Trophoblast cell (in vitro differentiated cells and primary cell): ENCODE data around the gene KIF23. TPM values are rescaled to one million over a fixed set of nuclear protein-coding genes. Genes with fewer than 3 reads are reported as not detected.

Experiments used
- DNase-seq, 2 donors: peaks; one replicate each; pipeline ENCODE4 v3.0.0-alpha.2; 2016
- H2AFZ ChIP-seq: 2 replicates; pipeline ENCODE4 v1.6.1; 2013; ENCODE audit warnings: low read length, moderate library complexity, mild to moderate bottlenecking; ENCODE audit not compliant: insufficient read depth, poor library complexity
- H2AK5ac ChIP-seq: 2 replicates; pipeline ENCODE4 v1.6.1; 2013; ENCODE audit warnings: mild to moderate bottlenecking, low read length
- H2BK120ac ChIP-seq: 2 replicates; pipeline ENCODE4 v1.6.1; 2013; ENCODE audit warnings: low read length, mild to moderate bottlenecking, moderate library complexity; ENCODE audit not compliant: insufficient read depth, poor library complexity
- H2BK12ac ChIP-seq: 2 replicates; pipeline ENCODE4 v1.6.1; 2013; ENCODE audit warnings: mild to moderate bottlenecking, low read length, moderate library complexity
- H2BK5ac ChIP-seq: 2 replicates; pipeline ENCODE4 v1.6.1; 2013; ENCODE audit warnings: low read length, low read depth, moderate library complexity, mild to moderate bottlenecking; ENCODE audit not compliant: poor library complexity
- H3K14ac ChIP-seq: 2 replicates; pipeline ENCODE4 v1.6.1; 2013; ENCODE audit warnings: mild to moderate bottlenecking, low read length
- H3K18ac ChIP-seq: 2 replicates; pipeline ENCODE4 v1.6.1; 2013; ENCODE audit warnings: mild to moderate bottlenecking, low read length
- H3K23ac ChIP-seq: 2 replicates; pipeline ENCODE4 v1.6.1; 2013; ENCODE audit warnings: low read length
- H3K27ac ChIP-seq: 2 replicates; pipeline ENCODE4 v1.5.1; 2013; ENCODE audit warnings: low read depth, mild to moderate bottlenecking, inconsistent platforms, low read length, moderate library complexity
- H3K27me3 ChIP-seq: 2 replicates; pipeline ENCODE4 v1.6.1; 2013; ENCODE audit warnings: inconsistent platforms, mild to moderate bottlenecking, low read length, moderate library complexity; ENCODE audit not compliant: insufficient read depth
- H3K36me3 ChIP-seq, 2 experiments: 1 replicate in 1 of 2; 2 replicates in 1 of 2; pipeline ENCODE4 v1.6.1; 2013; ENCODE audit warnings: low read length in 2 of 2, mild to moderate bottlenecking in 2 of 2, moderate library complexity in 1 of 2; ENCODE audit not compliant: insufficient read depth in 2 of 2, control insufficient read depth in 1 of 2
- H3K4ac ChIP-seq: 2 replicates; pipeline ENCODE4 v1.6.1; 2013; ENCODE audit warnings: low read depth, mild to moderate bottlenecking, low read length, moderate library complexity
- H3K4me1 ChIP-seq, 2 experiments: 1 replicate in 1 of 2; 2 replicates in 1 of 2; pipeline ENCODE4 v1.6.1; 2013; ENCODE audit warnings: low read length in 2 of 2, mild to moderate bottlenecking in 2 of 2, moderate library complexity in 1 of 2; ENCODE audit not compliant: insufficient read depth in 2 of 2, control insufficient read depth in 1 of 2
- H3K4me2 ChIP-seq: 2 replicates; pipeline ENCODE4 v1.6.1; 2013; ENCODE audit warnings: inconsistent platforms, mild to moderate bottlenecking, low read length, moderate library complexity
- H3K4me3 ChIP-seq: 2 replicates; pipeline ENCODE4 v1.5.1; 2013; ENCODE audit warnings: mild to moderate bottlenecking, low read depth, low read length, inconsistent platforms
- H3K79me1 ChIP-seq: one replicate; pipeline ENCODE4 v1.6.1; 2013; ENCODE audit warnings: low read length
- H3K79me2 ChIP-seq: 2 replicates; pipeline ENCODE4 v1.6.1; 2013; ENCODE audit warnings: low read length, mild to moderate bottlenecking; ENCODE audit not compliant: control insufficient read depth, insufficient read depth, poor library complexity
- H3K9ac ChIP-seq: 2 replicates; pipeline ENCODE4 v1.6.1; 2013; ENCODE audit warnings: mild to moderate bottlenecking, low read length
- H3K9me3 ChIP-seq: 2 replicates; pipeline ENCODE4 v1.6.1; 2013; ENCODE audit warnings: low read depth, mild to moderate bottlenecking, control low read depth, inconsistent platforms, low read length; ENCODE audit not compliant: insufficient read depth
- H4K12ac ChIP-seq: 2 replicates; pipeline ENCODE4 v1.6.1; 2013; ENCODE audit warnings: low read depth, mild to moderate bottlenecking, low read length, moderate library complexity
- H4K8ac ChIP-seq: 2 replicates; pipeline ENCODE4 v1.6.1; 2013; ENCODE audit warnings: low read depth, mild to moderate bottlenecking, low read length, moderate library complexity
- H4K91ac ChIP-seq: one replicate; pipeline ENCODE4 v1.6.1; 2013; ENCODE audit warnings: low read depth, mild to moderate bottlenecking, low read length, moderate library complexity
- WGBS: extraction: QIAGEN DNeasy Blood & Tissue Kit; methylation state at CpG from one replicate; pipeline ENCODE4 v1.1.7; 2013; ENCODE audit warnings: missing lambda C conversion rate; ENCODE audit not compliant: insufficient read length, insufficient coverage; ENCODE audit errors: extremely low coverage; 5-methylcytosine and 5-hydroxymethylcytosine counted together
- polyA plus RNA-seq: library from polyadenylated mRNA; stranded (reverse); fragments of 200-250 nt; gene quantifications from 2 replicates; pipeline ENCODE4 v1.2.3, GENCODE V29; 2013

KIF23 gene
- 34.2 and 37.5 TPM in 2 replicates for polyA plus RNA-seq

DNA sequence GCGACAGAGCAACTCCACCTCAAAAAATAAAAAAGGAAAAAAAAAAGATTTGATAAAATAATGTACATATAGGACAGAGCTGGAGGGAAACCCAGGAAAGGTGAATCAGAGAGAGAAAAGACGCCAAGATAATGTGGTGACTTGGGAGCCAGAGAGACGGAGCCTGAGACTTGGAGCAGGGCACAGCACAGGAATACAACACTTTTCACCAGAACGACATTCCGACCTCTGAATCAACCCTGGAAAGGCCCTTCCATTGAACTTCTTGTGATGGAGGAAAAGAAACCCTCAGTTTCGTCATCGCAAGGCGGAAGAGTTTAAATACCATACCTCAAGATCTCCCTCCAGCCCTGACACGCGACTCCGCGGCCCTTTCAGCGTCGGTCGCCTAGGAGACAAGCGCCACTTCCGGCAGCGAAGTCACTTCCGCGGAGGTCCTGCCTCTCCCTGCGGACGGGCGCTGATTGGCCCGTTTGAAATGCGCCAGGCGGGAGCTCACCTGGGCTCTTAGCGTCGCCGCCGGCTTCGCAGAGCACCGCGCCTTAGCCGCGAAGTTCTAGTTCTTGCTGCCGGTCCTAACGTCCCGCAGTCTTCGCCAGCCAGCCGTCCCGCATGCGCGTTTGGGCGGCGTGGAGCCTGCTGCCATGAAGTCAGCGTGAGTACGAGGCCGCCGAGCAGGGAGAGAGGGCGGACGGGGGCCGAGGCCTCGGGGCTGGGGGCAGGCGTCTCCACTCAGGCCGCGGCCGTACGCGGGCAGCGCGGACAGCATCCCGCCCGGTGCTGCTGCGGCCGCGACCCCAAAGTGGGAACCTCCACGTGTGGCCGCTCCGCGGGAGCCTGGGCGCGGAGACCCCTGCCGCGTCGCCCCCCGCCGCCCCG lies at the start of gene KIF23:
Gene KIF23, plus strand, starts transcription at position 528 of the 879 bp plus-strand sequence. Its CDS starts 117 bp downstream, at position 645.
- no peak within 1 kb of the TSS for H3K23ac ChIP-seq
- peak; percentile 98 to 99 for DNase-seq
- H2AFZ ChIP-seq, result peak within 1 kb of the TSS; percentile 61
- peak within 1 kb of the TSS; percentile 58 for H4K12ac ChIP-seq
- peaks cover 8% of the 10 kb centered on the region for H3K79me2 ChIP-seq
- H3K14ac ChIP-seq, result peak within 1 kb of the TSS; percentile 86
- H3K79me1 ChIP-seq, result peaks cover 8% of the 10 kb centered on the region
- peak within 1 kb of the TSS; percentile 85 for H4K8ac ChIP-seq
- WGBS, result no CpG with 5 or more reads among the region's 78 CpGs
- peak within 1 kb of the TSS; percentile 81 for H3K27ac ChIP-seq
- peaks cover 2 to 10% of the 10 kb centered on the region in 2 experiments for H3K36me3 ChIP-seq
- H3K4me2 ChIP-seq, result peak within 1 kb of the TSS; percentile 94
- peak within 1 kb of the TSS; percentile 19 for H2AK5ac ChIP-seq
- H4K91ac ChIP-seq, result peak within 1 kb of the TSS; percentile 91
- peaks cover 7 to 8% of the 10 kb centered on the region in 2 experiments for H3K4me1 ChIP-seq
- peak within 1 kb of the TSS; percentile 33 for H2BK12ac ChIP-seq
- no peaks in the 10 kb centered on the region for H3K9me3 ChIP-seq
- H3K4ac ChIP-seq, result peak within 1 kb of the TSS; percentile 77
- H2BK120ac ChIP-seq, result peak within 1 kb of the TSS; percentile 72
- H2BK5ac ChIP-seq, result peak within 1 kb of the TSS; percentile 79
- peak within 1 kb of the TSS; percentile 94 for H3K18ac ChIP-seq
- peak within 1 kb of the TSS; percentile 89 for H3K9ac ChIP-seq
- H3K4me3 ChIP-seq, result peak within 1 kb of the TSS; percentile 98
- no peaks in the 10 kb centered on the region for H3K27me3 ChIP-seq

- H3K9ac ChIP-seq, result no peak overlapping the region
- WGBS, result no CpG with 5 or more reads among the region's 3 CpGs
Observed at GRCh38 chr15:69367236-69367635, 46.9 kb upstream of the KIF23 start.

DNA sequence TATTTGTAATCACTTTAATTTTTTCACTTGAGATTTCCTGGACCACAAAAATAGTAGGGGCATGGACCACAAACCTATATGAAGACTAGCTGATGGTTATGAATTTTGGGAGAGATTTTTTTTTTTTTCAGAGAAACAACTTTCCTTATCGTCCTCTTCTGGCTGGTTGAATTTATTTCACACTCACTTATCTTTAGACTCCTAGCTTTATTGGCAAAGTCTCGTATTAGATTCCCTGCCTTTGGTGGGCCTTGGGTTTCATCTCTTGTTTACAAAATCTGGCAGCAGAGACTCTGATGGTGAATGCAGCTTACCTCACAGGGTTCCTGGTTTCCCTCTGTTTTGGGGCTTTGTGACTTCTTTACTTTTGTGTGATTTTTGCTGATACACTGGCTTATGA lies 44.5 kb upstream of the KIF23 start:
- no peak overlapping the region for H2BK120ac ChIP-seq
- no peak overlapping the region for H3K4me3 ChIP-seq
- no peak overlapping the region for H3K23ac ChIP-seq
- H3K14ac ChIP-seq, result no peak overlapping the region
- no peaks in the 10 kb centered on the region for H3K79me2 ChIP-seq
- no peak overlapping the region for H2BK5ac ChIP-seq
- no peaks in the 10 kb centered on the region for H3K79me1 ChIP-seq
- no peak for DNase-seq
- no peak overlapping the region for H3K9ac ChIP-seq
- H3K18ac ChIP-seq, result no peak overlapping the region
- no peak overlapping the region for H2AFZ ChIP-seq
- H2BK12ac ChIP-seq, result no peak overlapping the region
- no peak overlapping the region for H4K12ac ChIP-seq
- no peaks in the 10 kb centered on the region for H3K9me3 ChIP-seq
- H4K91ac ChIP-seq, result no peak overlapping the region
- no peaks in the 10 kb centered on the region for H3K4me1 ChIP-seq
- no peaks in the 10 kb centered on the region for H3K27me3 ChIP-seq
- H3K36me3 ChIP-seq, result no peaks in the 10 kb centered on the region
- no peak overlapping the region for H4K8ac ChIP-seq
- H3K4ac ChIP-seq, result no peak overlapping the region
- H3K27ac ChIP-seq, result no peak overlapping the region
- no CpG with 5 or more reads among the region's 2 CpGs for WGBS
- no peak overlapping the region for H3K4me2 ChIP-seq
- no peak overlapping the region for H2AK5ac ChIP-seq

More at GRCh38 chr15:69367236-69367635, 46.9 kb upstream of the KIF23 start:
- Histone ChIP-seq H3K4ac (no peak overlapping the region), H4K8ac (no peak overlapping the region), H3K4me3 (no peak overlapping the region), H3K9me3 (no peaks in the 10 kb centered on the region), H3K79me1 (no peaks in the 10 kb centered on the region), H3K18ac (no peak overlapping the region), H4K91ac (no peak overlapping the region), H2BK12ac (no peak overlapping the region), H3K27me3 (no peaks in the 10 kb centered on the region), H3K79me2 (no peaks in the 10 kb centered on the region), H2AK5ac (no peak overlapping the region), H3K27ac (no peak overlapping the region), H2BK5ac (no peak overlapping the region), H3K23ac (no peak overlapping the region), H3K4me2 (no peak overlapping the region), H4K12ac (no peak overlapping the region), H2AFZ (no peak overlapping the region), H3K36me3 (no peaks in the 10 kb centered on the region), H3K4me1 (peaks cover 0 to 2% of the 10 kb centered on the region in 2 experiments), H3K14ac (no peak overlapping the region), H2BK120ac (no peak overlapping the region)
- no peak for DNase-seq

GRCh38 chr15:69373406-69373805 lies 40.7 kb upstream of the KIF23 start:
- H3K27me3 ChIP-seq, result no peaks in the 10 kb centered on the region
- H3K9ac ChIP-seq, result no peak overlapping the region
- no peaks in the 10 kb centered on the region for H3K4me1 ChIP-seq
- no peak overlapping the region for H2AK5ac ChIP-seq
- no peak overlapping the region for H3K23ac ChIP-seq
- H3K4me2 ChIP-seq, result no peak overlapping the region
- no peak overlapping the region for H3K14ac ChIP-seq
- H3K4ac ChIP-seq, result no peak overlapping the region
- H4K12ac ChIP-seq, result no peak overlapping the region
- H2BK12ac ChIP-seq, result no peak overlapping the region
- H2AFZ ChIP-seq, result no peak overlapping the region
- H3K9me3 ChIP-seq, result no peaks in the 10 kb centered on the region
- no peak overlapping the region for H2BK120ac ChIP-seq
- no peak overlapping the region for H2BK5ac ChIP-seq
- no peak overlapping the region for H4K91ac ChIP-seq
- no CpG with 5 or more reads among the region's 6 CpGs for WGBS
- H3K36me3 ChIP-seq, result no peaks in the 10 kb centered on the region
- H3K4me3 ChIP-seq, result no peak overlapping the region
- H3K18ac ChIP-seq, result no peak overlapping the region
- no peaks in the 10 kb centered on the region for H3K79me1 ChIP-seq
- no peak overlapping the region for H3K27ac ChIP-seq
- DNase-seq, result no peak
- H4K8ac ChIP-seq, result no peak overlapping the region
- no peaks in the 10 kb centered on the region for H3K79me2 ChIP-seq
